Measurements from ENCODE around the gene ZNF410. TPM values are rescaled to one million over a fixed set of nuclear protein-coding genes. Genes with fewer than 3 reads are reported as not detected.

The ZNF410 gene
- polyA plus RNA-seq, 1 donor (not counting 4 experiments of a cell fraction or from before 2014, with no cell fraction given): 57.9 TPM

DNA sequence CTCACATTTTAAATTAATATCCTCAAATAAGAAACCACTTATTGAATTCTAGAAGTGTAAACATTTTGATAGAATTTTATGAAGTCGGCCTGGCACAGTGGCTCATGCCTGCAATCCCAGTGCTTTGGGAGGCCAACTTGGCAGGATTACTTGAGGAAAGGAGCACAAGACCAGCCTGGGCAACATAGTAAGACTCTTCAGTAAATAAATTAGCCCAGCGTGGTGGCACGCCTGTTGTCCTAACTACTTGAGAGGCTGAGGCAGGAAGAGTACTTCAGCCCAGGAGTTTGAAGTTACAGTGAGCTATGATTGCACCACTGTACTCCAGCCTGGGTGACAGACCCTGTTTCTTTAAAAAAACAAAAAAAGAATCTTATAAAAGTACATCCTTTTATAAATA lies 8.9 kb upstream of the ZNF410 start:
- Histone ChIP-seq H3K36me3 (ENCODE audit: control insufficient read depth in 2 of 2, extremely low read depth in 1 of 2, insufficient read depth in 2 of 2, low read length in 2 of 2) (peaks cover 0 to 3% of the 10 kb centered on the region in 2 experiments), H3K4me1 (ENCODE audit: control insufficient read depth, extremely low read depth, insufficient read depth, low read length) (no peaks in the 10 kb centered on the region), H3K9me3 (ENCODE audit: control insufficient read depth, low read depth, low read length) (no peaks in the 10 kb centered on the region), H3K27me3 (ENCODE audit: control insufficient read depth, extremely low read depth, insufficient read depth, low read length) (no peaks in the 10 kb centered on the region), H4K20me1 (ENCODE audit: control insufficient read depth, extremely low read depth, insufficient read depth, low read length) (no peaks in the 10 kb centered on the region), H3K4me3 (ENCODE audit: control insufficient read depth in 2 of 3, extremely low read depth in 1 of 3, insufficient read depth in 2 of 3, low read depth in 1 of 3, low read length in 3 of 3) (no peak overlapping the region), H3K27ac (ENCODE audit: control insufficient read depth, insufficient read depth, low read length) (no peak overlapping the region), H3K4me2 (ENCODE audit: control insufficient read depth, extremely low read depth, insufficient read depth, low read depth, low read length) (no peak overlapping the region), H3K79me2 (ENCODE audit: control insufficient read depth, insufficient read depth, low read length) (no peaks in the 10 kb centered on the region), H2AFZ (ENCODE audit: control insufficient read depth, low read length) (no peak overlapping the region), H3K9me1 (ENCODE audit: control insufficient read depth, extremely low read depth, insufficient read depth, low read length) (no peaks in the 10 kb centered on the region), H3K9ac (ENCODE audit: control insufficient read depth, extremely low read depth, insufficient read depth, low read length) (no peak overlapping the region)
- DNase-seq (ENCODE audit: low read depth, low spot score) (no peak), FAIRE-seq (no peak)
- dilution Hi-C loops (cut with MboI; ENCODE audit: extremely low pct_ligation_motif_present, low sequenced_read_pairs): no loop called here
- TF ChIP-seq, protein P1, sequence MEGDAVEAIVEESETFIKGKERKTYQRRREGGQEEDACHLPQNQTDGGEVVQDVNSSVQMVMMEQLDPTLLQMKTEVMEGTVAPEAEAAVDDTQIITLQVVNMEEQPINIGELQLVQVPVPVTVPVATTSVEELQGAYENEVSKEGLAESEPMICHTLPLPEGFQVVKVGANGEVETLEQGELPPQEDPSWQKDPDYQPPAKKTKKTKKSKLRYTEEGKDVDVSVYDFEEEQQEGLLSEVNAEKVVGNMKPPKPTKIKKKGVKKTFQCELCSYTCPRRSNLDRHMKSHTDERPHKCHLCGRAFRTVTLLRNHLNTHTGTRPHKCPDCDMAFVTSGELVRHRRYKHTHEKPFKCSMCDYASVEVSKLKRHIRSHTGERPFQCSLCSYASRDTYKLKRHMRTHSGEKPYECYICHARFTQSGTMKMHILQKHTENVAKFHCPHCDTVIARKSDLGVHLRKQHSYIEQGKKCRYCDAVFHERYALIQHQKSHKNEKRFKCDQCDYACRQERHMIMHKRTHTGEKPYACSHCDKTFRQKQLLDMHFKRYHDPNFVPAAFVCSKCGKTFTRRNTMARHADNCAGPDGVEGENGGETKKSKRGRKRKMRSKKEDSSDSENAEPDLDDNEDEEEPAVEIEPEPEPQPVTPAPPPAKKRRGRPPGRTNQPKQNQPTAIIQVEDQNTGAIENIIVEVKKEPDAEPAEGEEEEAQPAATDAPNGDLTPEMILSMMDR (optimal IDR thresholded peaks at IDR 0.05 in 1 of 3, IDR thresholded peaks at IDR 0.05 in 1 of 3, conservative IDR thresholded peaks at IDR 0.05 in 1 of 3; ENCODE audit: extremely low read depth in 1 of 3, insufficient read depth in 2 of 3, low read length in 3 of 3): no peak
- TF ChIP-seq EZH2 (IDR thresholded peaks at IDR 0.05; ENCODE audit: low read length): no peak

DNA sequence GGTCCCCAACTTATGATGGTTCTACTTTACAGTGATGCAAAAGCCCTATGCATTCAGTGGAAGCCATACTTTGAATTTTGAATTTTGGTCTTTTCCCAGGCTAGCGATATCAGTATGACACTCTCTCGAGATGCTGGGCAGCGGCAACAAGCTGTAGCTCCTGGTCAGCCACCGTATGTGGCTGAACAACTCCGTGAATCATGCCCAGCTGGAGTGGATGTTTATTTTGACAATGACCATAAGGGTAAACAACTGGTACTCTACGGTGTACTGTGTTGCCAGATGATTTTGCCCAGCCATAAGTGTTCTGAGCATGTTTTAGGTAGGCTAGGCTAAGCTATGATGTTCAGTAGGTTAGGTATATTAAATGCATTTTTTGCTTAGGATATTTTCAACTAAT lies 8.2 kb upstream of the ZNF410 start:
- Histone ChIP-seq H3K79me2 (ENCODE audit: control insufficient read depth, insufficient read depth, low read length) (no peaks in the 10 kb centered on the region), H3K27me3 (ENCODE audit: control insufficient read depth, extremely low read depth, insufficient read depth, low read length) (no peaks in the 10 kb centered on the region), H3K27ac (ENCODE audit: control insufficient read depth, insufficient read depth, low read length) (no peak overlapping the region), H2AFZ (ENCODE audit: control insufficient read depth, low read length) (no peak overlapping the region), H3K9me1 (ENCODE audit: control insufficient read depth, extremely low read depth, insufficient read depth, low read length) (no peaks in the 10 kb centered on the region), H3K9me3 (ENCODE audit: control insufficient read depth, low read depth, low read length) (no peaks in the 10 kb centered on the region), H4K20me1 (ENCODE audit: control insufficient read depth, extremely low read depth, insufficient read depth, low read length) (no peaks in the 10 kb centered on the region), H3K9ac (ENCODE audit: control insufficient read depth, extremely low read depth, insufficient read depth, low read length) (no peak overlapping the region), H3K4me3 (ENCODE audit: control insufficient read depth in 2 of 3, extremely low read depth in 1 of 3, insufficient read depth in 2 of 3, low read depth in 1 of 3, low read length in 3 of 3) (no peak overlapping the region), H3K4me2 (ENCODE audit: control insufficient read depth, extremely low read depth, insufficient read depth, low read depth, low read length) (no peak overlapping the region), H3K4me1 (ENCODE audit: control insufficient read depth, extremely low read depth, insufficient read depth, low read length) (no peaks in the 10 kb centered on the region), H3K36me3 (ENCODE audit: control insufficient read depth in 2 of 2, extremely low read depth in 1 of 2, insufficient read depth in 2 of 2, low read length in 2 of 2) (peaks cover 0 to 4% of the 10 kb centered on the region in 2 experiments)
- dilution Hi-C loops (cut with MboI; ENCODE audit: extremely low pct_ligation_motif_present, low sequenced_read_pairs): no loop called here
- TF ChIP-seq, protein P1 (optimal IDR thresholded peaks at IDR 0.05 in 1 of 3, IDR thresholded peaks at IDR 0.05 in 1 of 3, conservative IDR thresholded peaks at IDR 0.05 in 1 of 3; ENCODE audit: extremely low read depth in 1 of 3, insufficient read depth in 2 of 3, low read length in 3 of 3): no peak
- no peak for TF ChIP-seq EZH2 (IDR thresholded peaks at IDR 0.05; ENCODE audit: low read length)
- no peak for FAIRE-seq
- no peak for DNase-seq (ENCODE audit: low read depth, low spot score)

Data from keratinocyte (primary cell).